Measurements from ENCODE around the gene HAGH.

The HAGH gene

GRCh38 chr16:1773703-1774447, 52.8 kb downstream of the HAGH start:
- DNase-seq (ENCODE audit: low spot score): no peak

GRCh38 chr16:1772908-1773702, 53.5 kb downstream of the HAGH start, which contains the start of gene MRPS34:
TSS of gene MRPS34 (minus strand) at chr16:1773134. CDS start at chr16:1773119, 15 bp downstream.
- DNase-seq (ENCODE audit: low spot score): peak; percentile 87

DNA sequence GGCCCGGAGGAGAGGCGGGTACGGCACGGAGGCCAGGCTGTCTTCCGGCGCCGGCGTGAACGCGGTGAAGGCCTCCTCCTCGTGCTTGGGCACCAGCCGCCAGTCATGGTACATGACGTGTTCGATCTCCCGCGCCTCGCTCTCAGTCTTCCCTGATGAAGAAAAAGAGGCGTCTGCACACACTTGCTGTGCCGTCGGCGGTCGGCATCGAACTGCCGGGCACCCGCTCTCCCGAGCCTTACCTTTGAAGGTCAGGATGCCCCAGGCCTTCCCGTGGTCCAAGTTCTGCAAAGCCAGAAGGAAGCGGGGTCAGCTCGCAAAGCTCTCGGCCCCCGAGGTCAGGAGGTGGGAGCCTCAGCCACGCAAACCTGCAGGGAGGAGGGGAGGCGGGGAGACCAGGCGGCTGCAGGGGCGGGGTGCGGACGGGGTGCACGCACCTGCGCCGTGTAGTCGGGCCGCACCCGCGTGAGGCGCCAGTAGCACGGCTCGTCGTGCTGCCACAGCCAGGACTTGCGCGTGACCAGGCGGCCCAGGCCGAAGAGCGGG, 54.2 kb downstream of the HAGH start, which contains the start of gene EME2:
TSS of gene EME2 (plus strand) at position 449 of the 546 bp plus-strand sequence. CDS start 418 bp downstream, outside the sequence.
- DNase-seq (ENCODE audit: low spot score): no peak

- no peak for DNase-seq (ENCODE audit: low spot score)
Observed at GRCh38 chr16:1771864-1772361, 54.7 kb downstream of the HAGH start.

DNA sequence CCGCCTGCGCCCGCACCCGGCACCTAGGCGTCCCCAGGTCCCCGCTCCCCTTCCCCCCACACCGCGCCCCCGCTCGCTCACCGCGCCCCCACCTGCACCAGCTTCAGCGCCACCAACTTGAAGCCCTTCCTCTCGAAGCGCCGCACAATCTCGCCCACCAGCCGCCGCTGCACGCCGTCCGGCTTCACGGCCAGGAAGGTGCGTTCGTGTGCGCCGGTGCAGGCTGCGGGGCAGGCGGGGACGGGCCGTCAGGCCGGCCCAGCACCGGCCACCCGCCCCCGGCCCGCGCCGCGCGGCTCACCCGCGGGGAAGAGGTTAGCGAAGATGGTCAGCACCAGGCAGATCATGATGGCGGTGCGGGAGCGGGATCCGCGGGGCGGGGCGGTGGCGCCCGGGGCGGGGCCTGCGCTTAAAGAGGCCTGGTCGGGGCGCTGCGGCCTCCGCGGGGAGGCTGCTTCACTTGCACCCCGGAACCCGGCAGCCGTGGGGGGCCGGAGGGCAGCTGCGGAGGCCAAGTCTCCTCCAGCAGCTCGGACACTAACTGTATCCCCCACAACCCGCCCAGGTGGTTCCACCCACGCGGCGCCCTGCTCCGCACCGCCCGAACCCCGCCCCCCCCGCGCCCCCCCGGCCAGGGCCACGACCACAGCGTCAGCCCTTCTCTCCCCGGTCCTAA, 55.3 kb downstream of the HAGH start, which contains the start of gene NME3:
TSS of gene NME3 (minus strand) at position 356 of the 676 bp plus-strand sequence. CDS start at position 347, 9 bp downstream.
- peak; percentile 86 for DNase-seq (ENCODE audit: low spot score)

GRCh38 chr16:1770328-1771187, 56.1 kb downstream of the HAGH start:
- DNase-seq (ENCODE audit: low spot score): peak; percentile 60

DNA sequence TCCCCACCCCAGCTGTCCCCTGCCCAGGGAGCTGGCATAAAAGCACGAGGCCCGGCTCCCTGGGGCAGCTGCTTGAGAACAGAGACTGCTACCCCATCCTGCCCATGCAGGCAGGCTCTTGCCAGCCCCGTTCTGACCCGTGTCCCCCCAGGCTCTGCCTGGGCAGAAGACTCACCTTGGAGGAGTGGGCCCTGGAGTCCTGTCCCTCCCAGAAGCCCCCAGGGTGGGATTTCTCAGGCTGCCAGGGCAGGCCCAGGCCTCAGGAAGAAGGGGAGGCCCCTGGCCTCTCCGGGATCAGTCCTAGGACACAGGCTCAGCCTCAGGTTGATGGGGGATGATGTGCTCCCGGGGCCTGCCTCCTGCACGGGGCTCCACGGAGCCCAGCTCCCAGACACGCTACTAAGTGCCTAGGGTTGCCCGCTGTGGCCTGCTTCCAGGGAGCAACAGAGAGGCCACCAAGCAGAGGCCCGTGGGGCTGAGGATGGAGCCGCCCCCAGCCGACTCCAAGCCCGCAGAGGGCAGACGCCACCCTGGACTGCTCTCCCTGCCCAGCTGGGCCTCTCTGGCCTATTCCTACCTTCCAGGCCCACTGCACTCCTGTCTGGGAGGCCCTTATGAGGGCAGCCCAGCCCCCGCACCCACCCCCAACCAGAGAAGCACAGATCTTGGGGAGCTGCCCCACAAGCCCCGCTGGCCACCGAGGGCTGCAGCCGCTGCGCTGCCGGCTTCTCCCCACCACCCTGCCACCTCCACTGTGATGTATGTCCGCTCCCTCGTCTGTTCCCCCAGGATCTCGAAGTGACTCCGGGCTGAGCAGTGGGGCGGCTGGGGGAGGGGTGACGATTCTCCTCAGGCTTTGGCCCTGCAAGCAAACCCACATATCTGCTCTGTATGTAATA, 57.0 kb downstream of the HAGH start:
- DNase-seq (ENCODE audit: low spot score): no peak

- DNase-seq (ENCODE audit: low spot score): no peak
Observed at GRCh38 chr16:1768767-1769401, 57.7 kb downstream of the HAGH start.

- DNase-seq (ENCODE audit: low spot score): no peak
Observed at GRCh38 chr16:1768061-1768766, 58.4 kb downstream of the HAGH start.

GRCh38 chr16:1767116-1767994, 59.3 kb downstream of the HAGH start:
- DNase-seq (ENCODE audit: low spot score): no peak

GRCh38 chr16:1766701-1767100, 59.9 kb downstream of the HAGH start:
- no peak for DNase-seq (ENCODE audit: low spot score)

GRCh38 chr16:1766231-1766630, 60.4 kb downstream of the HAGH start:
- DNase-seq (ENCODE audit: low spot score): no peak

DNA sequence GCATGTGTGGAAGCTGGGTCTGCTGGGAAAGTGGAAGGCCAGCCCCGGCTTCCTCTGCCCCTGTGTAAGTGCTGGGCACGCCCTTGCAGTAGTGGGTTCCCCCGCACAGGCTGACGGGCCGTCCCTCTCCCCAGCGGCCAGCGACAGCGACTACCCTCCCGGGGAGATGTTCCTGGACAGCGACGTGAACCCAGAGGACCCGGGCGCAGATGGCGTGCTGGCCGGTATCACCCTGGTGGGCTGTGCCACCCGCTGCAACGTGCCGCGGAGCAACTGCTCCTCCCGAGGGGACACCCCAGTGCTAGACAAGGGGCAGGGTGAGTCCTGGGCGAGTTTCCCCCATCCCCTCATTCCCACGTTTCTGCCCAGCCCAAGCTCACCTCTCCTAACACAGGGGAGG, 60.8 kb downstream of the HAGH start:
- no peak for DNase-seq (ENCODE audit: low spot score)

DNA sequence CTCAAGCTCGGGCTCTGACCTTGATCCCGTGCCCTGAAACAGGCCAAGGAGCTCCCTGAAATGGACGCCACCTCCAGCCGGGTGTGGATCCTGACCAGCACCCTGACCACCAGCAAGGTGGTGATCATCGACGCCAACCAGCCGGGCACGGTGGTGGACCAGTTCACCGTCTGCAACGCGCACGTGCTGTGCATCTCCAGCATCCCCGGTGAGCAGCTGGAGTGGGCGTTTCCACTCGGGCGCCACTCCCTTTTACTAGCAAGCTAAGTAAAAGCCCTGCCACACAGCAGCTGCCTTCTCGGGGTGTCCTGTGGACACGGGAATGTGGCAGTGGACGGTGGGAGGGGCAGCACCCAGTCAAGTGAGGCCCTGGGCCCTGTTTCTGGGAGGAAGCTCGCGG, 61.7 kb downstream of the HAGH start:
- DNase-seq (ENCODE audit: low spot score): no peak

DNA sequence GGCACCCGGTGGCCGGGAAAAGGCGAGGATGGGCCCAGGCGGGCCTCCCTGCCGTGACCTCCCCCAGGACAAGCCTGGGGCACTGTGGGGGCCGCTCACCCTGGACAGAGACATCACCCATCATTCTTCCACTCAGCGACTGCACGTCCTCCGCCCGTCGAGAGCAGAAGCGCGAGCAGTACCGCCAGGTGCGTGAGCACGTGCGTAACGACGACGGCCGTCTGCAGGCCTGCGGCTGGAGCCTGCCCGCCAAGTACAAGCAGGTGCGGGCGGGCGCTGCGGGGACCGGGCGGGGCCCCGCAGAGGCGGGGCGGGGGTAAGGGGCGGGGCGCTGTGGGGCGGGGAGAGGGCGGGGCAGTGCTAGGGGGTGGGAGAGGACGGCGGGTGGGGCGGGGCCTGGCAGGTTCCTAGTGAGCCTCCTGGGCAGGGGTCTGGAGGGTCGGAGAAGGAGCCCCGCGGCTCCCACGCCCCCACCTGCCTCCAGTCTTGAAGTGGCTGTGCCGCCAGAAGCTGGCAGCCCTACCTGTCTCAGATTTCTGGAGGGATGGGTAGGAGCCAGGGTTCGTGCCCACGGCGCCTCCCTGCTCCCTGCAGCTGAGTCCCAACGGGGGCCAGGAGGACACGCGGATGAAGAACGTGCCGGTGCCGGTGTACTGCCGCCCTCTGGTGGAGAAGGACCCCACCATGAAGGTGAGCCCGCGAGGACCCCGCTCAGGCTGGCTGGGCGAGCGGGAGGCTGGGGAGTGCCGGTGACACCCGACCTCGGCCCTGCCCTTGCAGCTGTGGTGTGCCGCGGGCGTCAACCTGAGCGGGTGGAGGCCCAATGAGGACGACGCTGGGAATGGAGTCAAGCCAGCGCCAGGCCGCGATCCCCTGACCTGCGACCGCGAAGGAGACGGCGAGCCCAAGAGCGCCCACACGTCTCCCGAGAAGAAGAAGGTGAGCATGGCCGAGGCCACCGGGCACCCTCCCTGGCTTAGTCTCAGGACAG, 62.8 kb downstream of the HAGH start:
- peak; percentile 60 for DNase-seq (ENCODE audit: low spot score)

- no peak for DNase-seq (ENCODE audit: low spot score)
Observed at GRCh38 chr16:1762879-1763520, 63.6 kb downstream of the HAGH start.
